IPS-NIHi7 (cell line): ENCODE results near the gene BPGM.
"Not testable (repeated sequence)": the region's sequence is repeated elsewhere in the genome, so short reads cannot be mapped to it uniquely, and the experiment has no call there.

Source experiments
- DNase-seq: peaks from one replicate; pipeline ENCODE4 v3.0.0; 2012; ENCODE audit warnings: mixed read lengths; ENCODE audit errors: extremely low spot score

Gene BPGM

DNA sequence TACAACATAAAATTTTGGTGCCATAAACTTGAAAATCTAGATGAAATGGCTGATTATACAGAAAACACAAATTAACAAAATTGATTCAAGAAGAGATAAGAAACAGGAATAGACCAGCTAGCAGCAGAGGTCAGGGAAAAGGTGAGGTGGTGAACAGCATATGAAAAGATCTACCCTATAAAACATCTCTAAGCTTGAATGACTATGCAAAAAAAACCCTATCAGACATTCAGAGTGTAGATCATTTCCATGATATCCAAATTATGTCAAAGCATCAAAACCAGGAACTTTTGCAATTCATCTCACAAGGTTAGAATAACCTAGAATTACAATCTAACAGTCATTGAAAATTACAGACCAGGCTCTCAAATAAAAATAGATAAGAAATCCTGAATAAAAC is 14.6 kb upstream of the BPGM start:
- no peak for DNase-seq

DNA sequence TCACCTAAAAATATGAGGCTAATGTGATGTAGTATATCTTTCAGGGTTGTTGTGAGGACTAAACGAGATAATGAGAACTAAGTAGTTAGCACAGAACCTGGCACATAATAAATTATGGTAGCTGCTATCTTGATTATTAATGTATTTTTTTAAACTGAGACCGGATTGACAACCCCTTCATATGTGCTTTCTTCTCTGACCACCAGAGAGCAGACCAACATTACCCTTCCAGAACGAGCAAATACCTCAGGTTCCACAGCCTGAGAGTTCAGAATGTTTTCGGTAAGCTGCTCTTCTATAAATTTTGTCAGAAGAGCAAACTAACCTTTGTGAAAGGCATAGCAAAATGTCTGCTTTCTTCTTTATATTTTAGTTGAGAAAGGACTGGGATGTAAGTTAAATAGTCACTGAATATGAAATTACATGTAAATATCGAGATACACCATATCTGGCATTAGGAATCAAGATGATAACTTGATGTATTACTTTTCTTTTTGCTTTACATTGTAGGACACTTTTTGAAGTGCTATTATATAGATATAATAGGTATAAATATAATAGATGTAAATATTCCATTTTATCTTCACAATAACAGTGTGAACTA is 13.6 kb upstream of the BPGM start:
- DNase-seq, result peak; percentile 69

DNA sequence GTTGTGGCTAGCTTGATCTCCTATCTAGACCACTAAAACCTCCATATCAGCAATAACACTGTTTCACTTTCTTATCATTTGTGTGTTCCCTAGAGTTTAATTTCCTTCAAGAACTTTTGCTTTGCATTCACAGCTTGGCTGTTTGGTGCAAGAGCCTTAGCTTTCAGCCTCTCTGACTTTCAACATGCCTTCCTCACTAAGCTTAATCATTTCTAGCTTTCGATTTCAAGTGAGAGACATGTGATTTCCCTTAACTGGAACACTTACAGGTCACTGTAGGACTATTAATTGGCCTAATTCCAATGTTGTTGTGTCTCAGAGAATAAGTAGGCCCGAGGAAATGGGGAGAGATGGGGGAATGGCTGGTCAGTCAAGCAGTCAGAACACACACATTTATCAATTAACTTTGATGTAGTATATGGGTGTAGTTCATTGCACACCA is 10.6 kb upstream of the BPGM start:
- no peak for DNase-seq

DNA sequence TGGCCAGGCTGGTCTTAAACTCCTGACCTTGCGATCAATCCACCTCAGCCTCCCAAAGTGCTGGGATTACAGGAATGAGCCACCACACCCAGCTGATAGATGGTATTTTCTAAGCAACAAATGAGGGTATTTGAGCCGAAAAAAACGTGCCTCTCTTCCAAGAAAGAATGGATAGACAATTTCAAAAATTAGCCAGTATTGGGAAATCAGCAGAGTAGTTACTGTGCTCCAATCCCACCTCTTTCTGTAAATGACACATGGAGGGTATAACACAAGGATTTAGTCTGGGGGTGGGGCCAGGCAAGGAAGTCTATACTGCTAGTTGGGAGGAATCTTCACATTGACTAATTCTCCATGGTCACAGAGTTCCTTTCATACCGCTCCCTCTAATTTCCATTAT is 9.2 kb upstream of the BPGM start:
- no peak for DNase-seq

DNA sequence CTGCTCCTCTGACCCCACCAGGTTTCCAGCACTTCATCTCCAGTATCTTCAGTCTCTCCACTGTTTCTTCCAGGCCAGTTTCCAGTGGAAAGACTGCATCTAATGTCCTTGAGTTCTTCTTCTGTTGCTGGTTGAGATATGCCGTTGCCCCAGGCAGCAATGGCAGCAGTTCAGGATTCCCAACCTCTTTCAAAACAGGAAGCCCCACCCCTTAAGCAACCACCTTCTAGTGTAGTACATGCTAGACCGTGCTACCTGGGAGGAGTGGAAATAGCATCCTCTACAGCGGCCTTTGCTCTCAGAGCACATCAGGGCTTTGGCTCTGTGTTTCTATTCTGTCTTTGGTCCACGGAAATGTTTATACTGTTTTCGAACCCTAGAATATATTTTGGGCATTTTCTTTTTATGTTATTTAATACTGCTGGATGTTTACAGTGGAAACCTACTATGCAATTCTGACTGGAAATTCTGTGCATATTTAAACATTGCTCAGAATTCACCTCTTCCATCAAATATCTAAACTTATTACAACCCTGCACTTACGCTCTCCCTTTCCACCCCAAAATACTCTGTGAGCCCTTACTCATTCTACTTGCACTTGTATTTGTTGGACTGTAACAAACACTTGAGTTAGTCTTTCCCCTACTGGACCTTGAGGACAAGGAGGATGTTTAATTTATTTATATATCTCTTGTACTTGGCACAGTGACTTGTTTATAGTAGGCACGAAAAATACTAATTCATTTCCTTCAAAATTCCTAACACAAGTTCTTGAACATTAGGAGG is 8.5 kb upstream of the BPGM start:
- DNase-seq, result no peak

DNA sequence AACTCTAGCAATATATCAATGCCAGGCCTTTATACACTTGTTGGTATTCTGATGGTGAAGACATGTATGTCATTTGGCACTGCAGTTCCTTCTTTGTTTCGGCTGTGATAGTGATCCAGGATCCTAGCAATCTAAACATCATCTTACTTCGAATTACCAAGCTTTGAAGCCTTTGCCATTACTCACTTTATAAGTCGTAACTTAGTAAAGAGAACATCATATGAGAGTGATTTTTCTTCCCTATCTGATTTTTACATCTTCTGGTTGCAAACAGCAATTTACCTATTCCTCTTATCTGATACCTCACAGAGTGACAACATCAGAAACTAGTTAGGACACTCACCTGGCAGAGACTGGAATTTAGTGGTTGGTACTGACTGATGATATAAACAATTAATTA is 7.6 kb upstream of the BPGM start:
- no peak for DNase-seq

DNA sequence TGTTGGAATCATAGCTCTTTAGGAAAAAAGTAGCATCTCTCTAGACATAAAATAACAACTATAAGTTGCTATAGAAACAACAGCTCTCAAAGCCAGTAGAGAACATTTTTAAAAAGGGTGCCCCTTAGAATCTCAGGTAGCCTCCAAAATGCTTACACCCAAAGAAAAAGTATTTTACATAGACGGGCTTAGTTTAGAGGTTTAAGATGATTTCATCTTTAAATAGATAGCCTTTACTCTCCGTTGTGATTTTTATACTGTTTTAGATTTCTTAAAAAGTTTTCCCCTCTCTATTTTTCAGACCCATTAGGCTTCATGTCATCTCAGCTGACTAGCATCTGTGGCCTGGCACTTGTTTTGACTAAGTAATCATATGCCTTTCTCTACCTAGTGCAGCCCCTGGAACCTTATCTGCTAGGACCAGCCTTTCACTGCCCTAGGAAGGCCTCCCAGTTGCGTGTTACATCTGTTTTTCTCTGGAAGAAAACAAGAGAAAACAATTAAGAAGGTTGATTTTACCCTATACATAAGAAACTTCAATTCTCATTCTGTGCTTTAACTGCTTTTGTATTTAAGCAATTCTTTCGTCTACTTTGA is 6.9 kb upstream of the BPGM start:
- DNase-seq, result no peak

DNA sequence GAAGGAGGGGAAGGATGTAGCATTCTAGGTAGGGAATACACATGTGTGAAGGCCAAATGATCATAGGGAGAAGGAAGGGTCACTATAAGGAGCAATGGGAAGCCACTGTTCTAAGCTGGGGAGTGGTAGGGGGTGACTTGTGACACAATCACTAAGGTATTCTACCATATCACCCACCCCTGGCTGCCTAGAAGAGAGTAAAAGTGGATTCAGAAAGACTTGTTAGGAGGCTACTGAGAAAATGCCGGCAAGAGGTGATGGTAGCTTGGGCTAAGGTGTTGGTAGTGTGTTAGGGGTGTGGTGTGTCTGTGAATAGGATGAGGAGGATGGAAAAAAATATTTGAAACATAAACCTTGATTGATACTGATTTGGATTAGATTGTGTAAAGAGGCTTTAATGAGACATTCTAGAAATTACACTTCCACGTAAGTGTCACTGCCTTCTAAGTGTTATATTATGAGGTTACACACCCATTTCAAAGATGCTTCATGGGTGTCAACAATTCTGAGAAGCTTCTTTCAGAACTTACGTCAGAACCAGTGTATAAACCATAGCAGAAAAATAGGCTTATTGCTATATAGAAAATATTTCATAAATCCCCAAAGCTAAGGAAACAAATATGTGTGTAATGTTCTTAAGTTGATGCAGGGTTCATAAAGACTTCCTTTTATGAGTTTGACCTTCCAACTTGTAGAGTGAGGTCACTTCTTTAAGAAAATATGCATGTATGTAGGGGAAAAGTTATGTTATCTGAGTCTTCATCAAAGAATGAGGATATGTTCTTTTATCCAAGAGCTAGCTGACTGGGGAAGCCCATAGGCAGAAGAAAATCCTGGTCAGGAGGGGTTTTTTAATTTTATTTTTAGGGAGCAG is 5.6 kb upstream of the BPGM start:
- no peak for DNase-seq

DNA sequence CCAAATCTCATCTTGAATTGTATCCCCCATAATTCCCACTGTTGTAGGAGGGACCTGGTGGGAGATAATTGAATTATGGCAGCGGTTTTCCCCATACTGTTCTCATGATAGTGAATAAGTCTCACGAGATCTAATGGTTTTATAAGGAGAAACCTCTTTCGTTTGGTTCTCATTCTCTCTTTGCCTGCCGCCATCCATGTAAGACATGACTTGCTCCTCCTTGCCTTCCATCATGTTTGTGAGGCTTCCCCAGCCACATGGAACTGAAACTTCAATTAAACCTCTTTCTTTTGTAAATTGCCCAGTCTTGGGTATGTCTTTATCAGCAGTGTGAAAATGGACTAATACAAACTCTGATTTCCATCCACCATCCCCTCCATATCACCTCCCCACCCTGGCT is 4.7 kb upstream of the BPGM start:
- DNase-seq, result not testable (repeated sequence)

DNA sequence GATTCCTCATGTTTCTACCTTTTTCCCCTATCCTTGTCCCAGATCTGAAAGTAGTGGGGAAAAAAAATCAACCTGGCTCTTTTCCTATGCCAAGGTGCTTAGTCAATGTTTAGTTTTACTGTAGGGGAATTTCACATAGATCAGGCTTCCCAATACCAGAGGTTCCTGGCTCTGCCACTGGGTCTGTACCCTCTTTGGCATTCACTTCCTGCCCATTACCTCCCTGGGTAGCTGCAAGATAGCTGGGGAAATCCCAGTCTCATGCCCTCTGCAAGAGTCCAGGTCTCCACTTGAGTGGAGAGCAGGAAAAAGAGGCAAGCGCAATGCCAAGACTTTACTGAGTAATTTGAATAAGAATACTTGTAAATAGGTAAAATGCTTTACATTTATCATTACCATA is 3.5 kb upstream of the BPGM start:
- DNase-seq, result no peak

DNA sequence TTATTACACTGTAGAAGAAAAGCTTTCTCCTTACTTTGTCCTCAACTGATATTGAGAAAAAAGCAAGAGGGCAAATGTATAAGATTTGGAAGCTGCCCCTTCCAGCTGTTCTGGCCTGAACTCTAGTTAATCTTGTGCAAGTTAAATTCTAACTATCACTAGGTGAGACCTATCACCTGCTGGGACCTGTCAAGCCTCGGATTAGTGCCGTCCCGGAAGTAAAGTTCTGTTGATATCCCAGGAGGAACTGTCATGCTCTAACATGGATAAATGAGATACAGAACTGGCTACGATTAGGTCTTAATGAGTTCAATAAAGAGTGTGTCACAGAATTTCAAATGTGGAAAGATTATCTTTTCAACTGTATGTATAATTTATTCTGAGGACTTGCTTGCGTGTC is 1.2 kb upstream of the BPGM start:
- DNase-seq, result no peak

DNA sequence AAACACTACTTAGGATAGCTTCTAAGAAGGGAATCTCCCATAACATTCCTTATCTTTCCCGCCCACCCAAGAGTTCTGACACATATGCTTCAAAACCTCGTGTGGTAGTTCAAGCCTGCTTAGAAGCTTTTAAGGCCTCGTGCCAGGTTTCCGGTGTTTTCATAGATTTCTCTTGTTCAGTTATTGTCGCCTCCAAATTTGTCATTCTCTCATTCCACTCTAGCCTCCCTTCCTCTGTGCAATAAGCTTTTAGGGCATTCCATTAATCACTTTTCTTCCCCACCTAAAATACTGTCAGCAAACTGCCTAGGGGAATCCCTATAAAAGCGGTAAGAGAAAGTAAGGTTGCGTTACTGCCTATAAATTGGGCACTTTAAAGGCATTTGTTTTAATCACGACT is 718 bp upstream of the BPGM start:
- no peak for DNase-seq

DNA sequence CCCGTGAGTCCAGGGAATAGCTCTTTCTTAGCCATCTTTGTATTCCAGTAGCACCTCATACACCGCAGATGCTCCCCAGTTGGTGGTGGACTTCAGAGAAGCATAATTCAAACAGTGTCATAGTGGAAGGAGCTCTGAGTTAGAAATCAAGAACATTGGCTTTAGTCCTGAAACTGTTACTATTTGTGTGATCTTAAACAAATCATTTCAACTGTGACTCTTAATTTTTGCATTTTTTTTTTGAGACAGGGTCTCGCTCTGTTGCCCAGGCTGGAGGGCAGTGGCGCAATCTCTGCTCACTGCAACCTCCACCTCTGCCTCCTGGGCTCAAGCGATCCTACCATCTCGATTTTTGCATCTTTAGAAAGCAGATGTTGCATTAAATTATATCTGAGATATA is 1.8 kb downstream of the BPGM start:
- DNase-seq, result no peak

DNA sequence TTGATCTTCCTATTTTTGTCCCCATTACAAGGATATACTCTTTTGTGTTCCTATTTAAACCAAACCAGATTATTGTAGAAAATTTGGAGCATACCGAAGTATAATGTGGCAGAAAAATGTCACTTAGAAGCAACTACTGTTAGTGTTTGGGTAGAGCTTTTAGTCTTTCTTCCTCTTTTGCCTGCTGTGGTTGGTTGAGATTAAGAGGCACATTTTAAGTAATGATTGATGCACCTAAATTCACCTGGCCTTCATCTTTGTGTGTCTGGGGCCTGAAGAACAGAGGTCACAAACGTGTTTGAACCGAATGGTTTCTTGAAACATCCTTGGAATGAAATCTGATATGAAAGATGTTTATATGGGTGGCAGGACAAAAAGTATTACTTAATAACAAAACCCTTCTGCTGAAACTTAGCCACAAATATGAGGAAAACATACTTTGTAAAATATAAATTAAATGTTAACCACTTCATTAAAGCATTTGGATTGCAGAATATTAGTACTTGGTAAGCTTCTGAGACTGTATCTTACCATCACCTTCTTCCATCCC is 2.6 kb downstream of the BPGM start:
- DNase-seq, result no peak

DNA sequence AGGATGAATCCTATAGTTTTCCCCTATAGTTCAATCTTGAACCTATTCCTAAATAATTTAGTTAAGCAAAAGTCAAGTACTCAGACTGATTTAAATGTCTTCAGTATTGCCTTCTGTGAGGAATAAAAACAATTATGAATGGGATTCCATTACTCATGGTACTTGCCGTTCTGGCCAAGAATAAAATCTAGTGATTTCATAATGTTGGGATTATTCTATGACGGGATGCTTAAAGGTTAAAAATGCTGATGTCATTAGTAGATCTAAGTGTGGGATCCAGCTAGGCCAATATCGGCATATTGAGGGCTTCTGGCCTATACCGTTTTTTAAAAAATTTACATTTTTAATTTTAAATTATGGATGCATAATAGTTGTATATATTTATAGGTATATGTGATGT is 5.3 kb downstream of the BPGM start:
- DNase-seq, result no peak

DNA sequence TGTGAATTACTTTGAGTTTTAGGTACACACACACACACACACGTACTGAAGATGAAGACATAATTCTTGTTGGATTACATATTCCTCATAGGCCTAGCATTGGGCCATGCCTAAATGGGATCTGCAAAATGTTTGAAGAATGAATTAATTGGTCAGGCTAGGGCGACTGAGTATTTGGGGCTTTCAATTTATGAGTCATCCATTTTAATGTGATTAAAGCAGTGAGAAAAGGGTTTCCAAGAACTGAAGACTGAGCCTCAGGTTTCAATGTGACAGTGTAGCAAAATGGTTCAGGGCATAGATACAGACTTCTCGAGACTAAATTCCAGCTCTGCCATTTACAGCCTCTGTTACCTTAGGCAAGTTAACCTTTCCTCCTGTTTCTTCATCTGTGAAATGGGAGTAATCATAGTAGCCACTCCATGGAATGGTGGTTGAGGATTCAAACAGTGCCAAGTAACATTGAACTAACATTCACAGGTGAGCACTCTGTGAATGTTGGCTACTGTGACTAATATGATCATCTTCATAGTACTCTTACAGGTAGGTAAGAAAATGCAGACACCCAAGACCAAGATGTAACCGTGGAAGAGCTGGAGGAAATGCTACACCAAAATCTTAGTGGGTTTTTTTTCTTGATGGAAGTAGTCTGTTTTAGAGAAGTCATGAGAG is 7.6 kb downstream of the BPGM start:
- DNase-seq, result no peak

DNA sequence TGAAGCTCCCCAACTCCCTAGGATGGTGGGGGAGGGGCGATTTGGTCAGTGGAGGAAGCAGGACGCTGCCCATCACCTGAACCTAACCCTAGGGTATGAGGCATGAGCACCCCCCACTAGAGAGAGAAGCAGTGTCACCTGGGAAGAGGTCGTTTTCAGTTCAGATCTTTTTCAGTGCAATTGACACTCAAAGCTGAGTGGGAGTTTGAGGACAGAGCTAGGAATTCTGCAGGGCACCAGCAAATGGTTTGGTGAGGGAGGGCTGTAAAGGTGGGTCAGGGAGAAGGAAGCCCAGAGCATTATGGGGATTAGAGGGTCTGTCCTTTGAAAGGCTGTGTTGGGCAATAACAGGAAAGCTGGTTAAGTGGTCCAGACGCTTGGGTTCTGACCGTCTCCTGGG is 10.9 kb downstream of the BPGM start:
- DNase-seq, result no peak

DNA sequence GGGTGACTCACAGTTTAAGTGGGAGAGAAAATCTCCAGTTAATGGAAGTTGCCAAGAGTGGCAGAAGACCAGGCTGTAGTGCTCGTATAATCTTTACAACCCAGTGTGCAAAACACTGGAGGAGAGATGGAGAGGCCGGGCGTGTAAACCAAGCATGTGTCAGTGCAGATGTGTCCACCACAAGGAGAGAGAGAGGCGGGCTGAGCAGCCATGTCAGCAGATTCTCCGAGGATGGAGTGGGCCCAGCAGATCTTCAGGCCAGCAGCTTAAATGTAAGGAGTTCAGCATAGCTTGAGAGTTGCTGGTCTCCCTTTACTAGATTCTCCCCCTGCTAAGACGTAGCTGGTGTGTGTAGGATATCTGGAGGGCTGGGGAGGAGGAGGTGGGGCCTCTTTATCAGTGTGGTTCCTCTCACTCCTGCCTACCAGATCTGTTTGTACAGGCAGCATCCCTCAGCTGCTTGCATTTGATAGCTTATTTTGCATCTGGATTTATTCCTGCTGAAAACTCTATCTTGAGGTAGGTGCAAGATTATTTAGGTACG is 13.7 kb downstream of the BPGM start:
- DNase-seq, result no peak

DNA sequence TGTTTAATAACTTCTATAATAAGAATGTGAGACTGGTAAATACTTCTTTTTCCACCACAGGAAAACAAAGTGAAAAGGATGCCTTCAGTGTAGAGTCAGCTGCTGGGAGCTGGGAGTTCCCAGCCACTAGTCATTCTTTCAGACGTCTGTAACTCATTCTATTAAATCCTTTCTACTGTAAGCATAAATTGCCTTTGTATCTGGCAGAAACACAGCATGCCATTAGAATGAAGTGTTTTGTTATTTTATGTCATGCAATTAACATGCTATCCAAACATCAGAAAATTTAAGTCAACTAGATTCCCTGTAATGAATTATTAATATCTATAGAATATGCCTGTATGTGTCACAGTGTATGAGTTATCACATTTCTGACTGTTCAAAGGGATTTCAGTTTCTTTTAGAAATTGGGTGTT is 14.3 kb downstream of the BPGM start:
- no peak for DNase-seq

DNA sequence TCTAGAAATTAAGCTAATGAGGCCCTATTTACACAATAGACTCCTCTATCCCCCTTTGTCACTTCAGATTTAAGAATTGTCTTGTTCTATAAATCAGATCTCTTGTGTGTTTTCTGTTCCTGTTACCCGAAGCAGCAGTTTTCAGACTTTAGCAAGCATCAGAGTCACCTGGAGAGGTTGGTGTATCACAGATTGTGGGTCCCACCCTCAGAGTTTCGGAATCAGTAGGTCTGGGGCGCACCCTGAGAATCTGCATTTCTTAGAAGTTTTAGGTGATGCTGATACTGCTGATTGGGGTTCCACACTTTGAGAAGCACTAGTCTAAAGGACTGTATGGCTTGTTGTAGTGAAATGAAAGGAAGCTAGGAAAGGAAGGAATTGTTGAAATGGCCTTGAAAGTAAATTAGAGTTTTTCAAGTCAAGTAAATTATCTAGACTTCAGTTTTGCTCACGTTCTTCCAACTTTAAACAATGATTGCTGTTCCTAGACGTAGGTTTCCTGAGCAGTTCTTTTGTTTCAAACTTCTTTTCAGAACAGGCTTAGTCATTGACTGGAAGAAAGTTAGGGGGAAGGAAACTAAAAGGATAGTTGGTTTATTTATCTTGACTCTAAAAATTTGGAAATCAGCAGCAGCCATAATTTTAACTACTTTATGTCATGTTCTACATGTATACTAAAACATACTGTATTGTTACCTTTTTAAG is 15.7 kb downstream of the BPGM start:
- DNase-seq, result no peak

DNA sequence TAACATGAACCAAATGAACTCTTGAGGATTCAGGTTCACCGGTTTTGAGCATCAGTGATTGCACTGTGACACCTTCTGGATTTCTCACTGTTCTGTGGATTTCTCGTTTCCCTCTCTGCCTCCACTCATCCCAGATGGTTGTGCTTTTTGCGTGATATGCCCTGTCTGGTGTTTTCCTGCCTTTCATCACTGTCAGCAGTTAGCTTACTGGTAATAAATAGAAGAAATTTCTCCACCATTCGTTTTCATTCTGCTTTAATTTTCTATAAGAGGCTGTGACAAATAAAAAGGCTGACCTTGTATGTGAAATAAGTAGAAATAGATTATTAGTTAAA is 16.2 kb downstream of the BPGM start:
- DNase-seq, result no peak
